GM19035 (cell line): ENCODE results near the gene WNT3A.

Experiments used
- ATAC-seq: cut with Tn5 transposase; IDR thresholded peaks from one replicate; pipeline ENCODE4 v1.9.1; 2021; ENCODE audit not compliant: unreplicated experiment

Gene WNT3A

GRCh38 chr1:228097333-228098081 lies 90.7 kb downstream of the WNT3A start:
- no peak for ATAC-seq

- no peak for ATAC-seq
Measured at GRCh38 chr1:228098323-228098931, 91.6 kb downstream of the WNT3A start.

GRCh38 chr1:228099331-228099732 lies 92.5 kb downstream of the WNT3A start:
- no peak for ATAC-seq

- ATAC-seq: no peak
Measured at GRCh38 chr1:228100822-228101613, 94.2 kb downstream of the WNT3A start.

- no peak for ATAC-seq
Measured at GRCh38 chr1:228101614-228101993, 94.8 kb downstream of the WNT3A start.

- peak; percentile 26 for ATAC-seq
Measured at GRCh38 chr1:228101994-228102790, 95.4 kb downstream of the WNT3A start.

GRCh38 chr1:228102791-228103620 lies 96.2 kb downstream of the WNT3A start, which contains the start of gene C1orf35:
C1orf35 (minus strand) TSS chr1:228103325; CDS start chr1:228103227, 98 bp downstream.
- ATAC-seq: peak; percentile 72

GRCh38 chr1:228104526-228105269 lies 97.9 kb downstream of the WNT3A start:
- ATAC-seq: no peak

- no peak for ATAC-seq
Measured at GRCh38 chr1:228105270-228105995, 98.6 kb downstream of the WNT3A start.

GRCh38 chr1:228105996-228106799 lies 99.4 kb downstream of the WNT3A start:
- ATAC-seq: no peak

- no peak for ATAC-seq
Measured at GRCh38 chr1:228106800-228107054, 99.9 kb downstream of the WNT3A start.

- ATAC-seq: no peak
Measured at GRCh38 chr1:228107636-228108035, 100.8 kb downstream of the WNT3A start.

GRCh38 chr1:228108055-228108690 lies 101.4 kb downstream of the WNT3A start:
- no peak for ATAC-seq

GRCh38 chr1:228108742-228109072 lies 101.9 kb downstream of the WNT3A start:
- no peak for ATAC-seq

GRCh38 chr1:228109073-228109961 lies 102.5 kb downstream of the WNT3A start, which contains the start of gene MRPL55:
MRPL55 (minus strand) TSS chr1:228109299; CDS start chr1:228108260, 1,039 bp downstream.
- ATAC-seq: peak; percentile 94

GRCh38 chr1:228109962-228110488 lies 103.2 kb downstream of the WNT3A start:
- no peak for ATAC-seq
